OCI-M2 (cell line): ENCODE measurements around the gene BCL2.

Experiments used
- DNase-seq: peaks from one replicate; lab custom pipeline; 2025; ENCODE audit not compliant: unreplicated experiment; lab: John Stamatoyannopoulos, UW

BCL2 gene

GRCh38 chr18:63161761-63162195 is 157.8 kb downstream of the BCL2 start:
- no peak for DNase-seq

DNA sequence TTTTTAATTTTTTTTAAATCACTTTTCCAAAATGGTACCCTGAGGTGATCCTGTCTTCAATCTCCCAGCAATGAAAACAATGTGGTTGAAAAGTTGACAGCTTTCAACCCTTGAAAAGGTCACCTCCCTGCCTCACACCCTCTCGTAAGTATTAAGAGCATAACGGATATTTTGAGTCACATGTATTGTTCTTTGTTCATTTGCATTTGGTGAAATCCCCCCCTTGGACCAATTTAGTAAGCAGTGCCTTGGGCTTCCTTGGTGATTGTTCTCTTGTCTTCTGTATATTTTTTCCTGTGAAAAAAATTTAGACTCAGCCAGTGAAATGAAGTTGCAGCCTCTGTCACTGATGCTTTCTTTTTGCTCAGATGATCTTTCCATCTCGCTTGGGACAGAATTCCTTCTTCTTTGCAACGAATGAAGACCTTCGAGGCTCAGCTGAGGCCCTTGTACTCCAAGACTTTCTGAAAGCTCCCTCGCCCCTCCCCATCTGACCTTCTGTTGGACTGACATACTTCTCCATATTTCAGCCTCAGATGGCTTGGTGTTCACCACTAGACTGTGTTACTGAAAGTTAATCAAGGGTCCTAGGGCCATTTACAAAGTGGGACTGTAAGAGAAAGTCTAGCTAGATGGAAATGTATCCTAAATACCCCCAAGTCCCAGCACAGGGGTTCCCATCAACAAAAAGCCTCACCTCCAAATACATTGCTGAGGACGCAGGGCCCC is 158.4 kb downstream of the BCL2 start:
- DNase-seq = no peak

DNA sequence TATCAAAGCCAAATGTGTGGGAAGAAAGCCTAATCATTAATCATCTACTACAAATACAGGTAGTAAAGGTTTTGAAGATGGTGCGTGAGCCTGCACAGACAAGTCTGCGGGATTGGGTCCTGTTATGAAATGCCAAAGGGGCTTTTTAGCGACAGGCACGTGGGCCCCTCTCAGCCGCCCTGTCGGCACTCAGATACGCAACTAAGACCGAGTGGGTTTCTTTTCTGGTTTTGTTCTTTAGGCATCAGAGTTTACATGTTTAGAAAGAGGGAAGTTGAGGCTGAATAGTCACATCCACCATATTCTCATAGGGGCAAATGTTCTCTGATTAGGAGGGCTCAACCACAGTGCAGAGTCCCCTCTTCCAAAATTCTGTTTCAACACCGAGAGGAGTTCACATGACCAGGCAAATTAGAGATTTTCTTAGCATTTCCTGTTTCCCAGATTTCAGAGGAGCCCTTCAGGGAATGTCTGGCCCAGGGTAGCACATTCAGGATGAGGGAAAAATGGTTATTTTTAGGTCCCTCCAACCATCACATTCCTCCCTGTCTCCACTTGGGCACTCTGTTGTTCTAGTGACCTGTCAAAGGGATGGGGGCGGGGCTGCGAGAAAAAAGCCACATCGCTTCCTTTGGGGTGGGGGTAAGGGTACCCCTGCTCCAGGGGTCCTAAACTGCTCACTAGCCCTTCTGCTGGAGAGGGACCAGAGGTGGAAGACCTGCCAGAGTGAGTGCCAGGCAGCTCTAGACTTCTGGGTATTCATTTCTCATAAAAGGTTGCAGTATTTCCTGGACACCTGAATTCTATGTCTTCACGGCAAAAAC is 159.2 kb downstream of the BCL2 start:
- DNase-seq = no peak

DNA sequence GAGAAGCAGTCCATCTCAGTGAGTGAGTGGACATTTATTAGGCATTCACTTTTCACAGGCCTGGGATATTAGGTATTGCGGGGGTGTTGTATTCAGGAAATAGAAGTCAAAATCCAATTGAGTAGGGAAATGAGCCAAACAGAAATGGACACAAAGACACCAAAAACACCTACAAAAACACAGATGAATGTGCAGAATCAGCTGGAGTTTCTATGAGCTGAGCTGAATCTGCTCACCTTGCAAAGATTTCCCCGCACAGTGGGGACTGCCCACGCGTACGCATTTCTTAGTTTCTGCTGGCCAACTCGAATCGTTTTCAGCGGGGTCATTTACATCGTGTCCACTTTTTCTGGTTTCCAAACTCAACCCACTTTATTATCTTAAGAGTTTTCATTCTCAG is 160.0 kb downstream of the BCL2 start:
- no peak for DNase-seq

DNA sequence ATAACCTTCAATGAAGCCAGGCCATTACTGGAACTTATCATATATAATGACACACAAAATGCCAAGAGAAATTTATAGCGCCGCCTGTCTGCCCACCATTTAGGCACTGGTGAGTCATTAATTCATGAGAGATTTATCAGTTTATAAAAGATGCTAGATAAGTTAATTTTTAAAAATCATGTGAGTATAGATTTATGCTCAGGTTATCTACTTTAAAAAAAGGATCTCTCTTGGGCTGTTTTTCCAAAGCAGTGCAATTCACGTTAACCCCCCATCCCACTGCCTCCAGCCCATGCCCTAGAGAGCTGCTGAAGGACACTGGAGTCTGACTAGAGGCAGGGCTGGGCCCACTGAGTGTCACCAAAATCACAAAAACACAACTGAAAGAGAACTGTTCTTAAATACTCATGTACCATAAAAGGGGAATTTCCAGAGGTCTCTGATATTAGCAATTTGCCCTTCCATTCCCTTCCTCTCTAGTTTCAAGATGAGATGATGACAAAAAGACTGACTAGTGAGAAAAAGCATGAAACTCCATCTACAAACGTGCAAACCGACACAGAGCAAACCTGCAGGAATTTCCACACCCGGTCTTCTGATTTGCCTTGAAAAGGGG is 160.8 kb downstream of the BCL2 start:
- DNase-seq = no peak

DNA sequence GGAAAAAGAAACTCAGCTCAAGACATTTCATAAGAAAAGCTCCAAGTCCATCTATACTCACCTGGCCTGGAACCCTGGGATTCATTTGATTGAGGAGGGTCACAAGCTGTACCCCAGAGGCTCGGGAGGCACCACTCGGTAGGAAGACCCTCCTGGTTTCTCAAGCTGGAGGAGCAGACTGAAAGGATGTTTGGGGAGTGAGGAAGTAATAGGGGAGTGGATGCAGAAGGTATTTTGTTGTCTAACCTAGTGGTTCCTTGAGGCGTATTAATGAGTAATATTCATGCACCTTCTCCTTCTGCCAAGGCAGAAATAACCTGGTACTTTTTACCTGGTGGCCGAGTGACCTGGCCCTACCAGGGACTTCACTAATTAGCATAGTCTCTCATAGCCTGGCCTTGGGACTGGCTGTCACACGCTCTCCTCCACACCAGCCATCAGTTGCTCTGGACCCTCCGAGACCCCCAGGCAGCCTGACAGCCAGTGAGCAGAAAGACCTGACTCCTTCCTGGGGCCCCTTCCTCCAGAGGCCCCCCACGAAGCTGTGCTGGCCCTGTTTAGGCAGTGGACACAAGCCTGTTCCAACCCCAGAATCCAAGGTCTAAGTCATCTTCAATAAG is 161.4 kb downstream of the BCL2 start:
- DNase-seq = no peak

GRCh38 chr18:63157293-63158011 is 162.1 kb downstream of the BCL2 start:
- DNase-seq = no peak

GRCh38 chr18:63155910-63156773 is 163.4 kb downstream of the BCL2 start:
- DNase-seq = no peak

DNA sequence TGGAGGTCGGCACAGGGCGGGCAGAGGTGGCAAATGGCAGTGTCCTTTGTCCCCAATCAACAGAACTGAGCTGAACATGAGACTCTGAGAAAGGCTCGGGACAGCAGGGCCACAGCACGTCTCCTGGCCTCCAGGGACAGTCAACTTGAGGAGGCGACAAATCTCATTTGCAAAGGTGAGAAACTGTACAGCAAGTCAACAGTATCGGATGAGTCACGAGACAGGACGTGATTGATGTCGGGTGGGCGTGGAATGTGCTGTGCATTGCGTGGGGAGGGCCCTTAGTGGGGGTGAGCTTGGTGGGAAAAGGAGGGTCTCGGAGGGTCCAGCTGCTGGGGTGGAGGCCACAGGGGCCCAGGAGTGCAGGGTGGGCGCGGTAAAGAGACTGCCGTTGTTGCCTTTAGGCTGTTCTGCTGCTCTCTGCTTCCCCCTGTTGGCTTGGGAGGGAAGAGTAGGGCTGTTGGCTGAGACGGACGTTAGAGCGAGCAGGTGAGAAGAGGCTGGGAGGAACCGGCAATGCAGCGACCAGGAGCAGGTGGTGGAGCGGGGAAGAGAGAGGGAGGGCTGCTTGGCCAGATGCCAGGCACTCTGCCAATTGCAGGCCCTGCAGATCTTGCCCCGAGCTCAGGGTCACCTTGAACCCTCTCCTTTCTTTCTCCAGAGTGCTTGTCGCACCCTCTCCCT is 164.3 kb downstream of the BCL2 start:
- DNase-seq = no peak

DNA sequence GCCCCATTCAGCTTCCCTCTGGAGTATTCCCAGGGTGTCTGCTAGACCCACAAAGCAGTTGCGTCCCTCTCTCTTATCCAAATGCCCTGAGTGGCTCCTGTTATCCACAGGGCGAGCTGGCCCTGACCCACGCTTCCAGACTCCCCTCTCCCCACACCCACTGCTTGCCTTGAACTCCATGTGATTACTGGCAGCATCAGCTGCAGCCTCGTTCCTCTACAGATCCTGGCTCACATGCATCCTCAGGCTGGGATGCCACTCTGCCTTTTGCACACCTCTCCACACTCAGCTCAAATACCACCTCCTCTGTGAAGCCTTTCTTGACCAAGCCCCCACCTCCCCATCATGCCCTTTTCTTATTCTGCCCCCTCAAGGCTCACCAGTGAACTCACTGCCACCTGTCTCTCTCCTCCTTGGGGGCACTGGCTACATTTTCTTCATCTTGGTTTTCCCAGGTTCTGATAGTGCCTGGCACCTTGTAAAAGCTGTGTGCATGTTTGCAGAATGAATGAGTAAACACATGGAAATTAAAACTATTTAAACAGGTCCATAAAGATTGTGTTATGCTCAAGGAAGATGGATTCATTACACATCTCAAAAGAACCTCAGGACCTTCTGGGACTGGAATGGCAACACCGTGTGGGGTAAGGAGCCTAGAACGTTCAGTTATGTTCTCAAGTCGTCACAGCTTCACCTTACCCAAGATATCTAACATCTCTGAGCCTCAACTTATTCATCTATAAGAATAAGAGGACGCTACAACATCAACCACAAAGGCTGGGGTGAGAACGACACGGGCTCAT is 165.0 kb downstream of the BCL2 start:
- DNase-seq = no peak

- no peak for DNase-seq
These were observed 166.8 kb downstream of the BCL2 start for GRCh38 chr18:63152791-63153190.

DNA sequence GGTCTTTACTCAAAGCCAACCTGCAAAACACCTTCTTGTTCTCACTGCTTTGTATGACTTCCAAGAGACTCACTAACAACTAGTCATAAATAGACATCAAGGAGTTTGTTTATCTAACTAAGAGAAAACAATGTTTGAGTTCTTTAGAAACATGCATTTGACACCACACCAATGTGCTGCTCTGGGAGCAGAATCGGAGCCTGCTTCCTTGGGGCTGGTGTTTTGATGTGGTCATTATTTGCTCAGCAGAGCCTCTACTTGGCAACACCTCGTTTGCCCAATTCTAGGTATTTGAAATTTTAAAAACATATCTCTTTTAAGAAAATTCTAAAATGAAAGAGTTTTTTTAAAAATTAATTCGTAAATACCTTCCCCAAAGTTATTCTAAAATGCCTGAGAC is 167.5 kb downstream of the BCL2 start:
- no peak for DNase-seq

GRCh38 chr18:63151539-63151938 is 168.0 kb downstream of the BCL2 start:
- no peak for DNase-seq

DNA sequence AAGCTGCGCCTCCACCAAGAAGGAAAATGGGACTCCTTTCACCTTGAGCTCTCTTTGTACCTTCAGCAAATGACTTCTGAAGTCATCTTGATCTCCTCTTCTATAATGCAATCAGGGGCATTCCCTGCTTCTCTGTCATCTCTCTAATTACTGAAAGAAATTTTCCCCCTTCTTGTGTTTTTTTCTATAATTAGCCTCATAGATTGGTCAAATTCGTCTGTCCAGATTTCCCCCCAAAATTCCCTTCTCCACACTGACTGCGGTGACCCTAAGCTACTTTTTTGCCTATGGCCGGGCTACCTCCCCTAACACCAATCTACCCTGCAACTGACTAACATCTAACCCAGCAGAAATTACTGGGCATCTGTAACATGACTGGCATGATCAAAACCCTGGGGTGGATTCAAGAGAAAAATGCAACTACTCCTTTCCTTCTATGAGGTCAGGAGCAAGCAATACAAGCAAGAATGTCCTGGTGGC is 168.6 kb downstream of the BCL2 start:
- no peak for DNase-seq

DNA sequence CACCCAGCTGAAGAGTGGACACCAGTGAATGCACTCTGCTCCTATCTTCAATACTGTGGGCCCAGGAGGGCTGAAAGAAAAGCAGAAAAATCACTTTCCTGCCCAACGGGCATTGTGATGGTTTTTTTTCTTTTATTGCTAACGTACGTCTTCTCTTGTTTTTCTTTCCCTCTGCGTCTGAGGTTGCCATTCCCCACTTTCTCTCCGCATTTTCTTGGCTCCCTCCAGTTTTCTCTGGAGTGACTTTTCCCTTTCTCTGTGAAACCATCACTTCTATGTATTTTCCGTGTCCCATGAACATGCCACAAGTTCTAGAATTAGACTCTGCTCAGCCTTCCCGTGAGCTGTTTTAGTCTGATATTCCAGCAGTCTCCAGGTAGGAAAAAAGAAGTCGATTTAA is 169.2 kb downstream of the BCL2 start:
- DNase-seq = no peak

GRCh38 chr18:63149302-63149587 is 170.3 kb downstream of the BCL2 start:
- no peak for DNase-seq

DNA sequence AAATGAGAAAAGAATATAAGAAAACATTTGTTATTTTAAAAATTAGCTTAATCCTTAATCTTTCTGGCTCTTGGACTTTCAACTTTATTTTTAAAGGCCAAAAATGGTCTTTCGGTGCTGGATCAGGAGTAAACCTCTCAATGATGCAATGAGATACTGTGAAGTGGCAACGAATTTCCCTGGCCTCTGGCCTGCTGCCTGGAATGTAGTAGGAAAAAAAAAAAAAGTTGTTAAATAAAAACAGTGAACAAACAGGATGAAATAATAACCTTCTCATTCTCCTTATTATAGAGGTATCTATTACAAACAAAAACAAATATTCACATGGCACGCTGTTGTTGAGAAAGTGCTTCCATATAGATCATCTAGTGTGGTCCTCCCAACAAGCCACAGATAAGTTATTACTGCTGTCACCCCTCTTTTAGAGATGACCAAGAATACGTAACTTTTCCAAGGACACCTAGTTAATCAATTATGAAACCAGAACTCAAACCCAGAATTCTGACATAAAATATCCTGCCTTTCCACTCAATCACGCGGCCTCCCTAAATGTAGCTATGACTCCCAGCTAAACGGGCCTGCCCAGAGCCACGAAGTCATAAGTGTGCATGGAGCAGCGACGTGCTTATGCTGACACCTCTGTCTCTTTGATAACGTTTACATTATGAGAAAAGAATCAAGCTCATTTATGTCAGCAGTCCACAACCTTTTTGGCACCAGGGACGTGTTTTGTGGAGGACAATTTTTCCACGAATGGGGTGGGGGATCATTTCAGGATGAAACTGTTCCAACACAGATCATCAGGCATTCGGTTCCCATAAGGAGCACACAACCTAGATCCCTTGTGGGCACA is 170.9 kb downstream of the BCL2 start:
- DNase-seq = no peak

- no peak for DNase-seq
These were observed 171.6 kb downstream of the BCL2 start for GRCh38 chr18:63147973-63148372.
